Stimulated activated naive CD8-positive, alpha-beta T cell treated with anti-CD3 and anti-CD28 coated beads, Interleukin-15, Interleukin-2, amounts not matched to agents 100 U/mL and 50 U/mL, for 24 hours (primary cell): ENCODE measurements around the gene ZNF185.

ENCODE experiments used
- ATAC-seq: fragments of 150-1000 bp; cut with Tn5 transposase; one replicate; pipeline ENCODE4 v1.10.0; 2021
- DNase-seq: peaks from one replicate; pipeline ENCODE4 v3.0.0; 2021

ZNF185 gene

GRCh38 chrX:152917656-152918579, 20.1 kb downstream of the ZNF185 start:
- DNase-seq (no peak), ATAC-seq (no peak)

- DNase-seq, result no peak
- no peak for ATAC-seq
Observed at GRCh38 chrX:152918707-152919106, 20.8 kb downstream of the ZNF185 start.

GRCh38 chrX:152923599-152923998, 25.7 kb downstream of the ZNF185 start:
- no peak for DNase-seq
- no peak for ATAC-seq

DNA sequence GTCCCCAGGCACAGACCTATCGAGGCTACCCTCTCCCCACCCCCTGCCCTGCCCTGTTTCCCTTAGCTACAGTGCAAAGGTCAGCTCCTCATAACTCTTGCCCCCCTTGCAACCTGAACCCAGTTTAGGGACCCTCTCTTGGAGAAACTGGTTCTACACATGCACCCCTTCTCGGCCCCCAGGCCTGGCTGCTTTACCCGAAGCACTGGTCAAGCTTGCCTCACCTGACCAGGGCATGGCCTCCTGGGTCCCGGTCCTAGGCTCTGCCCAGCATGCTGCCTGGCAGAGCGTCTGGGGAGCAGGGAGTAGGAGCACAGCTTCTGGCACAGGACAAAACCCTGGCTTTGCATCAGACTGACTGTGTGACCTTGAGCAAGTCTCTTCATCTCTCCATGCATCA, 28.0 kb downstream of the ZNF185 start:
- no peak for DNase-seq
- ATAC-seq, result no peak

DNA sequence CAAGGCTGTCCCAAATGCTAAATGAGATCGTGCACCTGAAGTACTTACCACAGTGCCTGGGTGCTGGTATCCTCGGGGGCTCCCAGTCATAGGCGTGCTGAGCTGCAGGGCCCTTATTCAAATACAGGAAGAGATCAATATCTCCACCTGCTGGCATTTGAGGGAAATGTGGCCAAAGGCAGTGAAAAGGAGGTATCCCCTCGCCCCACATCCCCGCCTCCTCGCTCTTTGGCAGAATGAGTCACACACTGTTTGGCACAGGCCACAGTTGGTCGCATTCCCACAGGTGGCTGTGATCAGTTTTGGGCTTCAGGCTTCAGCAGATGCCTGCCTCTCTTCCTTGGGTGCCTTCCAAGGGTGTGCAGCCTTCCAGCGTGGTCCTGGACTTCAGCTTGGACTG, 28.4 kb downstream of the ZNF185 start:
- ATAC-seq (peak; percentile 85), DNase-seq (peak; percentile 59)

GRCh38 chrX:152926923-152927322, 29.1 kb downstream of the ZNF185 start:
- DNase-seq (no peak), ATAC-seq (no peak)

GRCh38 chrX:152927858-152928760, 30.2 kb downstream of the ZNF185 start:
- ATAC-seq, result no peak

DNA sequence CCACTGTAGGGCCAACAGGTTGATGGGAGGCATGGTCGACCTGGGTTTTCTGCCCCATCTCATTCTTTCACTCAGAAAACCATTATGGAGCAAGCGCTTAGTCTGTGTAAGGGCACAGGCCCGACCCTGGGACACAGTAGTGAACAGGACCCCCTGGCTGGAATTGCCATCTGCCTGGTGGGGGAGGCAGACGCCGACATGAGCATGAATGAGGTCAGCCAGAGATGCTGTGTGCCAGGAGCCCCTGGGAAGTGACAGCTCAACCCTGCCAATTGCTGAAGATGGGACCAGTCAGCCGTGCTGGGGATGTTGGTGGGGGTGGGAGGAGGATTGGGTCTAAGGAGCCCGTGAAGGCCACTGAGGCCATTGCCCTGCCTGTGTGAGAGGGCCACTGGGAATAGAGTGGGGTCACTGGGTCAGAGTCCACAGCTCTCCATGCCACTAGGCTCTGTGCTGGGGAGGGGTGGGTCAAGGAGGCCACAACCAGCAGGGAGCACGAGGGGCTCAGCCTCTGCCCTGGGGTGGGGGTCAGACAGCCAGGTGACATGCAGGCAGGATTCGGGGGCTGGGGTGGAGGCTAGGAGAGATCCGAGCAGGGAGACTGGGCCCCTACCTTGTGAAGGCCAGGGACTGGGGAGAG, 31.0 kb downstream of the ZNF185 start:
- ATAC-seq (no peak), DNase-seq (no peak)

More at GRCh38 chrX:152927858-152928760, 30.2 kb downstream of the ZNF185 start:
- DNase-seq, result no peak

DNA sequence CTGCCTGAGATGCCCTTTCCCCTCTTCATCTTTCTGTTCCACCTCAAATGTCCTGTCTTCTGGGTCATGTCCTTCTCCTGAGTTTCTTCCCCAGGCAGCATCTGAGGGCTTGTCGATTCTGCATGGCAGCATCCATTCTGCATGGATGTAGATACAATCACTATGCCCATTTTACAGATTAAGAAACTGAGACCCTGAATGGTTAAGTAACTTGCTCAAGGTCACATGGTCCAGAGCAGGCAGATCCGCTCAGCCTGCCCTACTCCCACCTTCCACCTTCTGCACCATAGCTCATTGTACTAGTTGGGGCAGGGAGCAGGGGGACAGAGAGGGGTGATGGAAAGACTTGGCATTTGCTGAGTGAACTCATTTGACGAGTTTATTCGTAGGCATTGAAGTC, 32.0 kb downstream of the ZNF185 start:
- no peak for ATAC-seq
- no peak for DNase-seq

DNA sequence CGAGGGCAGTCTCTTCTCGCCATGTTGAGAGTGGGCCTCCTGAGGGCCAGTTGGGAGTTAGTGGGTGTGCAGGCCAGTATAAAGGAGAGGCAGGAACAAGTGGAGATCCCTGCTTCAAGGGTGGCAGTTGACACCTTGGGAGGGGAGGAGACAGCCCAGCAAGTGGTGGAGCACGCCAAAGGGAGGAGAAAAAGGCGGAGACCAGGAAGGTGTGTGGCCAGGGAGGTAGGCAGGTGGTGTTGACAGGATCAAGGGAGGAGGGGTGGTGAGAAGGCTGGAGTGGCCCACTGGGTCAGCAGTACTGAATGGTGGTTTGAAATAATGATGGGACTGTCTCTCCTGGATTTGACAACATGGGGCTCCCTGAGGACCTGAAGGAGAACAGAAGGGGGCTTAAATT, 32.6 kb downstream of the ZNF185 start:
- ATAC-seq (no peak), DNase-seq (no peak)

DNA sequence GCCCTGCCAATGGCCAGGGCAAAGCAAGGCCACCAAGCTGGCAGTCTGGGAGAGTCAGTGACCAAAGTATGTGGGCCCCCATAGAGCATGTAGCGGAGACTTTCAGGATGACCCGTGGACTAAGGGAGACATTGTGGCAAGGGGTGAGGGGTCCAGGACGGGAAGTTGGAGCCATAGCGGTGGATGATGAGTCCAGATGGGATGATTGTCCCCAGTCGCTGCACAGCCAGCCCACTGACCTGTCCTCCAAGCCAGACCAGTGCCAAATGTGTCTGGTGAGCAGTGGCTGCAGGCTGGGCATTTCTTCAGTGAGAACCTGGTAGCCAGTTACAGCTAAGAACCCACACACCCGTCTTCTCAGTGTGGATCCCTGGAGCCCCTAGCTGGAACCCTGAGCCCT, 34.3 kb downstream of the ZNF185 start:
- ATAC-seq, result no peak
- no peak for DNase-seq

- no peak for ATAC-seq
- DNase-seq, result no peak
Observed at GRCh38 chrX:152932598-152933175, 34.8 kb downstream of the ZNF185 start.

GRCh38 chrX:152936306-152936705, 38.4 kb downstream of the ZNF185 start:
- no peak for ATAC-seq

GRCh38 chrX:152937236-152937635, 39.4 kb downstream of the ZNF185 start:
- DNase-seq (no peak), ATAC-seq (no peak)

More at GRCh38 chrX:152936306-152936705, 38.4 kb downstream of the ZNF185 start:
- no peak for DNase-seq

- ATAC-seq (peak; percentile 96), DNase-seq (peak; percentile 86)
Observed at GRCh38 chrX:152941328-152942076, 43.6 kb downstream of the ZNF185 start.

GRCh38 chrX:152942077-152942442, 44.2 kb downstream of the ZNF185 start:
- ATAC-seq, result no peak
- DNase-seq, result no peak

GRCh38 chrX:152943826-152944225, 46.0 kb downstream of the ZNF185 start:
- DNase-seq, result no peak
- ATAC-seq, result no peak

DNA sequence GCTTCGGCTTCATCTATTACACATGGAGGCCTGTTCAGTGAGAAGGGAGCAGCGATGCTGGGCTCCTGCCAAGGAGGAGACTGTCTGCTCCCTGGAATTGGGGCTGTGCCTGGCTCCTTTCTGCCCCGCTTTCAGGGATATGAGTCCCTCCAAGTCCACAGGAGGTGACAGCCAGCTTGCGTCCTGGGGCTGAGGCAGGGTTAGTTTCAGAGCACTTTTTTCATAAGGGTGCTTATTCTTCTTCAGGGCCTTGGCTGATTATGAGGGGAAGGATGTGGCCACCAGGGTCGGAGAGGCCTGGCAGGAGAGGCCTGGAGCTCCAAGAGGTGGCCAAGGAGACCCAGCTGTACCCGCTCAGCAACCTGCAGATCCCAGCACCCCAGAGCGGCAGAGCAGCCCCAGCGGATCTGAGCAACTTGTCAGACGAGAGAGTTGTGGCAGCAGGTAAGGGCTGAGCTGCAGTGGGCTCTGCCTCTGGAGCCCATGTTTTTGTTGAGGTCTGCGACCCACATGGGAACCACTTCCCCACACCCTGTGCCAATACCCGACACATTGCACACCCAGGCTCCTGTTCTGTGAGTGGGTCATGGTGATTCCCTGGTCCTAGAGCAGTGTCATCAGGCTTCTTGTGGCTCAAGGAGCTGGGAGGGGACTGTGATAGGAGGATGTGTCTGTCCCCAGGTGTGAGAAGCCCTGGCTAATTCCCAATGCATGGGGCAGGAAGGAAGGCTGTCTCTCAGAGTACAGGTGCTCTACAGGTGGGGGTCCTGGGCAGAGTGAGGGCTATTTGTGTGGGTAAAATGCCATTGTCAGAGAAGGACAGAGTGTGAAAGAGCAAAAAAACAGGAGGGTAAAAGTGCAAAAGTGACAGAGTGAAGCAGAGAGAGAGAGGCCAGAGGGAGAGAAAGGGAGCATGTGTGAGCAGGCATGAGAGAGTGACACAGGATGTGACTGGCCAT, 47.4 kb downstream of the ZNF185 start:
- DNase-seq (no peak), ATAC-seq (no peak)

- DNase-seq, result no peak
- ATAC-seq, result no peak
Observed at GRCh38 chrX:152946681-152947080, 48.8 kb downstream of the ZNF185 start.
